ENCODE measurements around the gene HPD.
A peak's percentile ranks its signal among the peaks of the same experiment; 100 is the strongest.

HPD gene

GRCh38 chr12:121810833-121811433, 47.7 kb downstream of the HPD start:
- peaks cover 65% of the 10 kb centered on the region for H3K36me3 ChIP-seq
- DNase-seq = no peak
- no peaks in the 10 kb centered on the region for H3K27me3 ChIP-seq
- peak overlapping the region; percentile 53; the same call in 1 of the 2 replicates for H3K4me3 ChIP-seq (ENCODE audit: low read depth, low read length)
- H3K4me1 ChIP-seq = peaks cover 10% of the 10 kb centered on the region; the same call in 1 of the 2 replicates
- TF ChIP-seq, protein P1, sequence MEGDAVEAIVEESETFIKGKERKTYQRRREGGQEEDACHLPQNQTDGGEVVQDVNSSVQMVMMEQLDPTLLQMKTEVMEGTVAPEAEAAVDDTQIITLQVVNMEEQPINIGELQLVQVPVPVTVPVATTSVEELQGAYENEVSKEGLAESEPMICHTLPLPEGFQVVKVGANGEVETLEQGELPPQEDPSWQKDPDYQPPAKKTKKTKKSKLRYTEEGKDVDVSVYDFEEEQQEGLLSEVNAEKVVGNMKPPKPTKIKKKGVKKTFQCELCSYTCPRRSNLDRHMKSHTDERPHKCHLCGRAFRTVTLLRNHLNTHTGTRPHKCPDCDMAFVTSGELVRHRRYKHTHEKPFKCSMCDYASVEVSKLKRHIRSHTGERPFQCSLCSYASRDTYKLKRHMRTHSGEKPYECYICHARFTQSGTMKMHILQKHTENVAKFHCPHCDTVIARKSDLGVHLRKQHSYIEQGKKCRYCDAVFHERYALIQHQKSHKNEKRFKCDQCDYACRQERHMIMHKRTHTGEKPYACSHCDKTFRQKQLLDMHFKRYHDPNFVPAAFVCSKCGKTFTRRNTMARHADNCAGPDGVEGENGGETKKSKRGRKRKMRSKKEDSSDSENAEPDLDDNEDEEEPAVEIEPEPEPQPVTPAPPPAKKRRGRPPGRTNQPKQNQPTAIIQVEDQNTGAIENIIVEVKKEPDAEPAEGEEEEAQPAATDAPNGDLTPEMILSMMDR (IDR thresholded peaks at IDR 0.05; ENCODE audit: low read depth, low read length) = no peak
- no peaks in the 10 kb centered on the region for H3K9me3 ChIP-seq

DNA sequence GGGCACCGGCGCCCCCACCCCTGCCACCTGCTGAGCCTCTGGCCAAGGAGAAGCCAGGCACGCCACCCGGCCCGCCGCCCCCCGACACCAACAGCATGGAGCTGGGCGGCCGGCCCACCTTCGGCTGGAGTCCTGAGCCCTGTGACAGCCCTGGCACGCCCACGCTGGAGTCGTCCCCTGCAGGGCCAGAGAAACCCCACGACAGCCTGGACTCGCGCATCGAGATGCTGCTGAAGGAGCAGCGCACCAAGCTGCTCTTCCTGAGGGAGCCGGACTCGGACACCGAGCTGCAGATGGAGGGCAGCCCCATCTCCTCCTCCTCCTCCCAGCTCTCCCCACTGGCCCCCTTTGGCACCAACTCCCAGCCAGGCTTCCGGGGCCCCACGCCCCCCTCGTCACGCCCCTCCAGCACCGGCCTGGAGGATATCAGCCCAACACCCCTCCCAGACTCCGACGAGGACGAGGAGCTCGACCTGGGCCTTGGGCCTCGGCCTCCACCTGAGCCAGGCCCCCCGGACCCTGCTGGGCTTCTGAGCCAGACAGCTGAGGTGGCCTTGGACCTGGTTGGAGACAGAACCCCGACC, 48.3 kb downstream of the HPD start:
- no peak overlapping the region for H3K4me3 ChIP-seq (ENCODE audit: low read depth, low read length)
- H3K4me1 ChIP-seq = peaks cover 10% of the 10 kb centered on the region; the same call in 1 of the 2 replicates
- H3K36me3 ChIP-seq = peaks cover 63% of the 10 kb centered on the region
- H3K27me3 ChIP-seq = no peaks in the 10 kb centered on the region
- DNase-seq = no peak
- no peaks in the 10 kb centered on the region for H3K9me3 ChIP-seq
- TF ChIP-seq, protein P1 (IDR thresholded peaks at IDR 0.05; ENCODE audit: low read depth, low read length) = no peak

DNA sequence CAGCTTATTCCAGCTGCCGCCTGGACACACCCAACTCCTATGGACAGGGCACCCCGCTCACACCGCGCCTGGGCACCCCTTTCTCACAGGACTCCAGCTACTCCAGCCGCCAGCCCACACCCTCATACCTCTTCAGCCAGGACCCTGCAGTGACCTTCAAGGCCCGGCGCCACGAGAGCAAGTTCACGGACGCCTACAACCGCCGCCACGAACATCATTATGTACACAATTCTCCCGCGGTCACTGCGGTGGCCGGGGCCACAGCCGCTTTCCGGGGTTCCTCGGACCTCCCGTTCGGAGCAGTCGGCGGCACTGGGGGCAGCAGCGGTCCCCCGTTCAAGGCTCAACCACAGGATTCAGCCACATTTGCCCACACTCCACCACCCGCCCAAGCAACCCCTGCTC, 48.9 kb downstream of the HPD start:
- no peaks in the 10 kb centered on the region for H3K9me3 ChIP-seq
- DNase-seq = no peak
- H3K36me3 ChIP-seq = peaks cover 57% of the 10 kb centered on the region
- H3K4me1 ChIP-seq = peaks cover 10% of the 10 kb centered on the region; the same call in 1 of the 2 replicates
- TF ChIP-seq, protein P1 (IDR thresholded peaks at IDR 0.05; ENCODE audit: low read depth, low read length) = no peak
- no peak overlapping the region for H3K4me3 ChIP-seq (ENCODE audit: low read depth, low read length)
- no peaks in the 10 kb centered on the region for H3K27me3 ChIP-seq

DNA sequence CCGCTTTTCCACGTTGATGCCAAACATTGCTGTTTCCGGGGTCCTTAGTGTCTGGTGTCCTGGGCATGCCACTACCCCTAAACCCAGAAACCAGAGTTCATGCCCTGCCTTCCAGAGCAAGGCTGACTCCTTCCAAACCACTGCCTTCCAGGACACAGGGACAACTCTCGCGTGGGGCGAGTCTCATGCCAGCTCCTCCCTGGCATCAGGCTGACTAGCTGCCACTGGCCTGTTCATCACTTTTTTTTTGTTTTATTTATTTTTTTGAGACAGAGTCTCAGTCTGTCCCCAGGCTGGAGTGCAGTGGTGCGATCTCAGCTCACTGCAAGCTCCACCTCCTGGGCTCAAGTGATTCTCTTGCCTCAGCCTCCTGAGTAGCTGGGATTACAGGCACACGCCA, 50.0 kb downstream of the HPD start:
- DNase-seq = no peak
- peaks cover 50% of the 10 kb centered on the region for H3K36me3 ChIP-seq
- H3K27me3 ChIP-seq = no peaks in the 10 kb centered on the region
- TF ChIP-seq, protein P1 (IDR thresholded peaks at IDR 0.05; ENCODE audit: low read depth, low read length) = no peak
- H3K4me1 ChIP-seq = peaks cover 10% of the 10 kb centered on the region; the same call in 1 of the 2 replicates
- no peaks in the 10 kb centered on the region for H3K9me3 ChIP-seq
- H3K4me3 ChIP-seq (ENCODE audit: low read depth, low read length) = no peak overlapping the region

- H3K4me3 ChIP-seq (ENCODE audit: low read depth, low read length) = no peak overlapping the region
- H3K27me3 ChIP-seq = no peaks in the 10 kb centered on the region
- peaks cover 10% of the 10 kb centered on the region; the same call in 1 of the 2 replicates for H3K4me1 ChIP-seq
- TF ChIP-seq, protein P1 (IDR thresholded peaks at IDR 0.05; ENCODE audit: low read depth, low read length) = no peak
- no peak for DNase-seq
- H3K36me3 ChIP-seq = peaks cover 42% of the 10 kb centered on the region
- H3K9me3 ChIP-seq = no peaks in the 10 kb centered on the region
These were observed 50.9 kb downstream of the HPD start for GRCh38 chr12:121807642-121808347.
